ENCODE results near the gene ZDHHC22.

Gene ZDHHC22

DNA sequence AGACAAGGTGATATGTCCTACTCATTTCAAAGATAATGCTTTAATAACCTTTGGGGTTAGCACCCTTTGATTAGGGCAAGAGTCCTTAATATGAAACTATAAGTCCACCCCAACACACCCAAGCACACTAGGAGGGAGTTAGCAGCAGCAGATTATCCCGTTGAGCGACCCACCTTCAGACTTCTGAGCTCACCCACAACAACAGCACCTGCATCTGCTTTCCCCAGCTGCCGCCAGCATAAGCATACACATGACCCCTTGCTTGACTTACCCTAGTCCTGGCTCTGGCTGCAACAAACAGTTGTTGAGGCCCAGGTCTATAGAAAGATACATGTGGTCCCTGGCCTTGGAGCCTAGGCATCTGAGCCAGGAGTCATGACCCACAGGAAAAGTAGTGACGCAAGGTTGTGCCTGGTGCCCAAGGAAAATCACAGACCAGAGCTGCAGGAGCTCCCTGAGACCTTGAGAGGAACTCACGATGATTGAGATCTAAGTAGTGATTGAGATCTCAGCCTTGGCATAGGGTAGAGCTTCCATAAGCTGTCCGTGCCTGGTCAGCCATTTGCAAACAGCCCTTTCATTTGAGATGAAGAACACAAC is 19.0 kb downstream of the ZDHHC22 start (continued):
- no peak for TF ChIP-seq ZNF24 (tag by site-specific recombination; IDR thresholded peaks at IDR 0.05)

DNA sequence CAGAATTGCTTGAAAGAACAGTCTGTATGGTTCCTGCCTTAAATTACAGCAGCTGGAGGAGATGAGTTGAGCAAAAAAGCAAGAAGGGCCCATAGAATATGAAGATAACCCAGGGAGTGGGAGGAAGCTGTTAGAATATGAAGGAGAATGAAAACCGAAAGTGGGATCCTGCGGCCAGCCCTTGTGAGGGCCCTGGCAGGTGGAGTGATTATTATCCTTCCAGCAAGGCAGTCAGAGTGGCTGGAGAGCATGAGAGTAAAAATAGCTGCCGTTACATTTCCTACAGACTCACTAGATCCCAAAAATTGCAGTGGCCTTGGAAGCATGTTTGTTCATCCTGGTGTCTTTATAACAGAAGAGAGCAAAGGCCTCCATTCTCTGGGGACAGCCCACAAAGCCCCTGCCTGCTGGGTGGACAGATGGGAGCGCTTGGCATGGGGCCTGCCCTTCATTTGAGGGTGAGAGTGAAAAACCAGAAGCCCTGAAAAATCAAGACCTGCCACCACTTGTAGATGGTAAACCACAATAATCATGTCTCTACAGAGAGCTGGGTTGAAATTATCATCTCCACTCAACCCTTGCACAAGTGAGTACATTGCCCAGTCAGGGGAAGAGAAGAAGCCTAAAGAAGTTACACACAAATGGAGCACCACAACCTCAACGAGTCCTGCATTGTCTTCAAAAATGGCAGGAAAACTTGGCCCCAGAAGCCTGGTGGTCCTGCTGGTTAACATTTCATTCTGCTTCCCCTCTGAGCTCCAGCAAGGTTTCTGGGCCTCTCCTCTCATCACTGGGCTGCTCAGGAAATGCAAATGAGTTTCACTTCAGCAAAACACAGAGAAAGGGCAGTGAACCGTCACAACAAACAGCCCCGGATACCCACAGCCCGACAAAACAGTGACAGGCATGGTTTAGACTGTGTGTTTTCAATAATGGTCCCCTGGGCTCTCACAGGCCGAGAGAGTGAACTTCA is 20.5 kb downstream of the ZDHHC22 start:
- H3K27ac ChIP-seq (ENCODE audit: extremely low read depth, low read depth, low read length): no peak overlapping the region
- POLR2A ChIA-PET: no interaction called here
- H3K4me1 ChIP-seq (ENCODE audit: control insufficient read depth, insufficient read depth, low read length): no peaks in the 10 kb centered on the region; the same call in 1 of the 2 replicates
- TF ChIP-seq ZNF140 (tag by site-specific recombination; IDR thresholded peaks at IDR 0.05): no peak
- TF ChIP-seq ZSCAN30 (tag by site-specific recombination; IDR thresholded peaks at IDR 0.05): no peak
- TF ChIP-seq ZNF335 (tag by site-specific recombination; conservative IDR thresholded peaks at IDR 0.05): no peak
- no peak for TF ChIP-seq ZNF19 (tag by site-specific recombination; IDR thresholded peaks at IDR 0.05; ENCODE audit: low read depth)
- no peak for TF ChIP-seq ZNF2 (tag by site-specific recombination; IDR thresholded peaks at IDR 0.05)
- no peak for TF ChIP-seq PRDM1 (tag by site-specific recombination; IDR thresholded peaks at IDR 0.05)
- no peak for TF ChIP-seq PRDM2 (tag by site-specific recombination; IDR thresholded peaks at IDR 0.05; ENCODE audit: borderline replicate concordance)
- TF ChIP-seq, protein P1, sequence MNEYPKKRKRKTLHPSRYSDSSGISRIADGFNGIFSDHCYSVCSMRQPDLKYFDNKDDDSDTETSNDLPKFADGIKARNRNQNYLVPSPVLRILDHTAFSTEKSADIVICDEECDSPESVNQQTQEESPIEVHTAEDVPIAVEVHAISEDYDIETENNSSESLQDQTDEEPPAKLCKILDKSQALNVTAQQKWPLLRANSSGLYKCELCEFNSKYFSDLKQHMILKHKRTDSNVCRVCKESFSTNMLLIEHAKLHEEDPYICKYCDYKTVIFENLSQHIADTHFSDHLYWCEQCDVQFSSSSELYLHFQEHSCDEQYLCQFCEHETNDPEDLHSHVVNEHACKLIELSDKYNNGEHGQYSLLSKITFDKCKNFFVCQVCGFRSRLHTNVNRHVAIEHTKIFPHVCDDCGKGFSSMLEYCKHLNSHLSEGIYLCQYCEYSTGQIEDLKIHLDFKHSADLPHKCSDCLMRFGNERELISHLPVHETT (tag by site-specific recombination; IDR thresholded peaks at IDR 0.05): no peak
- no peak for TF ChIP-seq ZNF623 (tag by site-specific recombination; IDR thresholded peaks at IDR 0.05)
- no peak for TF ChIP-seq ZNF391 (tag by site-specific recombination; IDR thresholded peaks at IDR 0.05; ENCODE audit: borderline replicate concordance, low read depth)
- TF ChIP-seq, protein P2, sequence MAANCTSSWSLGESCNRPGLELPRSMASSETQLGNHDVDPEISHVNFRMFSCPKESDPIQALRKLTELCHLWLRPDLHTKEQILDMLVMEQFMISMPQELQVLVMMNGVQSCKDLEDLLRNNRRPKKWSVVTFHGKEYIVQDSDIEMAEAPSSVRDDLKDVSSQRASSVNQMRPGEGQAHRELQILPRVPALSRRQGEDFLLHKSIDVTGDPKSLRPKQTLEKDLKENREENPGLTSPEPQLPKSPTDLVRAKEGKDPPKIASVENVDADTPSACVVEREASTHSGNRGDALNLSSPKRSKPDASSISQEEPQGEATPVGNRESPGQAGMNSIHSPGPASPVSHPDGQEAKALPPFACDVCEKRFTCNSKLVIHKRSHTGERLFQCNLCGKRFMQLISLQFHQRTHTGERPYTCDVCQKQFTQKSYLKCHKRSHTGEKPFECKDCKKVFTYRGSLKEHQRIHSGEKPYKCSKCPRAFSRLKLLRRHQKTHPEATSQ (tag by site-specific recombination; IDR thresholded peaks at IDR 0.05): no peak
- TF ChIP-seq ZNF174 (tag by site-specific recombination; IDR thresholded peaks at IDR 0.05): no peak
- no peak for TF ChIP-seq TRIM28 (IDR thresholded peaks at IDR 0.05; ENCODE audit: borderline replicate concordance, low read length)
- no peak for TF ChIP-seq RBAK (tag by site-specific recombination; IDR thresholded peaks at IDR 0.05)
- TF ChIP-seq, protein P3, sequence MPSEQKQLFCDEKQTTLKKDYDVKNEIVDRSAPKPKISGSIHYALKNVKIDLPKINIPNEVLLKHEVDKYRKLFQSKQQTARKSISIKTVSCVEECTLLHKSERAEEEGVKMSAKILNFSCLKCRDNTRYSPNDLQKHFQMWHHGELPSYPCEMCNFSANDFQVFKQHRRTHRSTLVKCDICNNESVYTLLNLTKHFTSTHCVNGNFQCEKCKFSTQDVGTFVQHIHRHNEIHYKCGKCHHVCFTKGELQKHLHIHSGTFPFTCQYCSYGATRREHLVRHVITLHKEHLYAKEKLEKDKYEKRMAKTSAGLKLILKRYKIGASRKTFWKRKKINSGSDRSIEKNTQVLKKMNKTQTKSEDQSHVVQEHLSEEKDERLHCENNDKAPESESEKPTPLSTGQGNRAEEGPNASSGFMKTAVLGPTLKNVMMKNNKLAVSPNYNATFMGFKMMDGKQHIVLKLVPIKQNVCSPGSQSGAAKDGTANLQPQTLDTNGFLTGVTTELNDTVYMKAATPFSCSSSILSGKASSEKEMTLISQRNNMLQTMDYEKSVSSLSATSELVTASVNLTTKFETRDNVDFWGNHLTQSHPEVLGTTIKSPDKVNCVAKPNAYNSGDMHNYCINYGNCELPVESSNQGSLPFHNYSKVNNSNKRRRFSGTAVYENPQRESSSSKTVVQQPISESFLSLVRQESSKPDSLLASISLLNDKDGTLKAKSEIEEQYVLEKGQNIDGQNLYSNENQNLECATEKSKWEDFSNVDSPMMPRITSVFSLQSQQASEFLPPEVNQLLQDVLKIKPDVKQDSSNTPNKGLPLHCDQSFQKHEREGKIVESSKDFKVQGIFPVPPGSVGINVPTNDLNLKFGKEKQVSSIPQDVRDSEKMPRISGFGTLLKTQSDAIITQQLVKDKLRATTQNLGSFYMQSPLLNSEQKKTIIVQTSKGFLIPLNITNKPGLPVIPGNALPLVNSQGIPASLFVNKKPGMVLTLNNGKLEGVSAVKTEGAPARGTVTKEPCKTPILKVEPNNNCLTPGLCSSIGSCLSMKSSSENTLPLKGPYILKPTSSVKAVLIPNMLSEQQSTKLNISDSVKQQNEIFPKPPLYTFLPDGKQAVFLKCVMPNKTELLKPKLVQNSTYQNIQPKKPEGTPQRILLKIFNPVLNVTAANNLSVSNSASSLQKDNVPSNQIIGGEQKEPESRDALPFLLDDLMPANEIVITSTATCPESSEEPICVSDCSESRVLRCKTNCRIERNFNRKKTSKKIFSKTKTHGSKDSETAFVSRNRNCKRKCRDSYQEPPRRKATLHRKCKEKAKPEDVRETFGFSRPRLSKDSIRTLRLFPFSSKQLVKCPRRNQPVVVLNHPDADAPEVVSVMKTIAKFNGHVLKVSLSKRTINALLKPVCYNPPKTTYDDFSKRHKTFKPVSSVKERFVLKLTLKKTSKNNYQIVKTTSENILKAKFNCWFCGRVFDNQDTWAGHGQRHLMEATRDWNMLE (tag by site-specific recombination; conservative IDR thresholded peaks at IDR 0.05; ENCODE audit: low read depth): no peak
- no peak for TF ChIP-seq ZNF121 (tag by site-specific recombination; IDR thresholded peaks at IDR 0.05)
- TF ChIP-seq GFI1B (tag by site-specific recombination; IDR thresholded peaks at IDR 0.05): no peak

More for the DNA sequence above, 20.5 kb downstream of the ZDHHC22 start:
- Histone ChIP-seq H3K36me3 (ENCODE audit: control insufficient read depth in 2 of 2, insufficient read depth in 1 of 2, low read length in 2 of 2) (peaks cover 0 to 19% of the 10 kb centered on the region in 2 experiments; a peak in 2 of 3 replicates), H3K9me3 (ENCODE audit: control insufficient read depth, insufficient read depth, low read depth, low read length) (no peaks in the 10 kb centered on the region), H3K4me3 (ENCODE audit: low read depth, low read length) (no peak overlapping the region)
- CTCF ChIA-PET: interaction anchor here (0.5 to 0.9 kb wide), 4 partner anchors 10 to 248 kb away, joined by 3 to 4 read pairs (median 3); no protein-coding TSS in a partner anchor
